H1 (cell line): Measurements from ENCODE around the gene ZSWIM6. TPM values are rescaled to one million over a fixed set of nuclear protein-coding genes. Genes with fewer than 3 reads are reported as not detected.

Experiments used
- GTF2F1 ChIP-seq: IDR thresholded peaks from 2 replicates; pipeline ENCODE4 v1.6.1; 2012; ENCODE audit warnings: low read depth, low read length, improper control_type of control experiment, borderline replicate concordance
- SP4 ChIP-seq: IDR thresholded peaks from 2 replicates; pipeline ENCODE4 v1.6.1; 2012; ENCODE audit warnings: low read length, inconsistent platforms
- polyA plus RNA-seq, 7 experiments: library from polyadenylated mRNA; depleted of rRNA in 3 of 7; stranded (reverse) in 5 of 7; unstranded in 2 of 7; fragments of >200 nt in 5 of 7; fragments of 200-250 nt in 2 of 7; gene quantifications; 1 replicate in 5 of 7; 2 replicates in 1 of 7; 4 replicates in 1 of 7; pipeline versions ENCODE4 v1.2.1 to v1.2.3, GENCODE V29; 2011 to 2013; ENCODE audit warnings: missing spikeins in 2 of 7, mixed read lengths in 2 of 7
- total RNA-seq: library from RNA; stranded (reverse); fragmentation: NEBNext Ultra II Directional; extraction: Animal tissue kit (Norgen Biotek cat#: 25700); gene quantifications from 2 replicates; pipeline ENCODE4 v1.2.1, GENCODE V29; 2021

The ZSWIM6 gene
- total and polyA plus RNA-seq, 2 of the 8 experiments (the other 6 are each of a cell fraction or from before 2014, with no cell fraction given): 7.9 to 12.4 TPM

DNA sequence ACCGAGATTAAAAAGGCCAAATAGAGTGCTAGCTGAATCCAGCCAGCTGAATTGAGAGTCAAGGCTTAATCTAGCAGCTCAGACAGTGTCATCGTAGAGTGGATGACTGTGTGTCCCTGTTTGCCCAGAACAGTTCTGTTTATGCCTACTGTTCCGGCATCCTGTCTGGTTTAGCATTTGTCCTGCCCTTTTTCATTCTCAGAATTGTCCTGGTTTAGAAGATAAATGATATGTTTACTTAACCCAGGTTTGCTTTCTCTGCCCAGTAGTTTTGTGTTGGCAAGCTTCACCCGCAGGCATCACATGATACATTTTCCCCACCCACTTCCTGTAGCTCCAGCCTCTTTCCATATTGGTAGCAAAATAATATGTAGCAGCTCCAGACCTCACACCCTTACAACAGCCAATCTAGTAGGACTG lies 41.3 kb upstream of the ZSWIM6 start (continued):
- TF ChIP-seq GTF2F1: no peak
- TF ChIP-seq SP4: no peak
